NCI-H2171 treated with DMSO at 0.1 percent for 48 hours (cell line): ENCODE measurements around the gene FAF1.

ENCODE experiments used
- DNase-seq: peaks from one replicate; lab custom pipeline; 2025; lab: John Stamatoyannopoulos, UW

FAF1 gene

GRCh38 chr1:50701706-50702317, 258.3 kb downstream of the FAF1 start:
- peak; percentile 55 for DNase-seq

- DNase-seq: no peak
Measured at GRCh38 chr1:50700621-50701020, 259.4 kb downstream of the FAF1 start.

DNA sequence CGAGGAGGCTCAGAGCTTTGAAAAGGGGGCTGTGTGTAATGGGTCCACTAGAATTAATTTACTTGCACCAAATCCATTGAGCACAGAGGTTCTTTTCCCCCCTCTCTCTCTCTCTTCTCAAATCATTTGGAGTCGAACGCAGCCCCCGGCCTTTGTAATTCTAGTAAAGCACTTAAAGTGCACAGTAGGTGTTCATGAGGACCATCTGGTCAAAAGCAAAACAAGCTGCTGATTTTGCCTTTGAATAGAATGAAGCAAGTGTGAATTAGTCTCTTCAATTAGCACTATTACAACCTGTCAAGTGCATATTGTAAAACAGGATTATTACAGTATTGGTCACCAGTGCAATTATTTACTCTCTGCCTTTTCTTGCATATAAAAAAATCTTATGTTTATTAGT, 259.9 kb downstream of the FAF1 start:
- DNase-seq: peak; percentile 91

DNA sequence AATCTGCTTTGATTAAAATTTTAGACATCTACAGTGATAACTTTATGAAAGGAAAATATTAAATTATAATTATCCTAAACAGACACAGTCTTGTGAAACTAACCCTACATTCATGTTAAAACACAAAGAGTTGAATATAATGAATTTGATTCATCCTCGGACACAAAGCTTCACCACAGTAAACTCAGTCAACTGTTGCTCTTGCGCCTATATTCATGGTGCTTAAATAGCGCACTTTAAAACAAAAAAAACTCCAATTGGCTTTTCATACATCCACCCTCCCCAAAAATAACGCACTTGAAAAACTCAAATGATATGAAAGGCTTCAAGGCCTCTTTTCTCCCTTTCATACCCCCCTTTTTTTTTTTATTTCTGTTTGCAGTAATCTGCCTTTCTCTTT, 260.3 kb downstream of the FAF1 start:
- DNase-seq: no peak

- no peak for DNase-seq
Measured at GRCh38 chr1:50697440-50698421, 262.3 kb downstream of the FAF1 start.

GRCh38 chr1:50693829-50694228, 266.2 kb downstream of the FAF1 start:
- DNase-seq: no peak

DNA sequence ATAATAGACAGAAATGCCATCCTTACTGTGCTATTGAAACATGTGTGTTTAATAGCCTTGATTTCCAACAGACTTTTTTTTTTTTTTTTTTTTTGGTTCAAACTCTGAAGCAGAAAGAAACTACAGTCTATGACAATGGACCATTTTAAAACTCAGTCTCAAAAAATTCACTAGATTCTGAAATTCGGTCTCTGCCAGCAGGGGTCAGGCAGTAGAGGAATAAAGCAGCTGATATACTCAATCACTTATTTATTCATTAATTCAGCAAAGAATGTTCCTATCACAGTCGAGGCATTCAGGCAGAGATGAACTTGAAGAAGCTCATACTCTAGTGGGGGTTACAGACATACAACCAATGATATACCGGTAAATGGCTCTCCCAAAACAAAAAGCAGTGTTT, 275.9 kb downstream of the FAF1 start:
- DNase-seq: no peak

DNA sequence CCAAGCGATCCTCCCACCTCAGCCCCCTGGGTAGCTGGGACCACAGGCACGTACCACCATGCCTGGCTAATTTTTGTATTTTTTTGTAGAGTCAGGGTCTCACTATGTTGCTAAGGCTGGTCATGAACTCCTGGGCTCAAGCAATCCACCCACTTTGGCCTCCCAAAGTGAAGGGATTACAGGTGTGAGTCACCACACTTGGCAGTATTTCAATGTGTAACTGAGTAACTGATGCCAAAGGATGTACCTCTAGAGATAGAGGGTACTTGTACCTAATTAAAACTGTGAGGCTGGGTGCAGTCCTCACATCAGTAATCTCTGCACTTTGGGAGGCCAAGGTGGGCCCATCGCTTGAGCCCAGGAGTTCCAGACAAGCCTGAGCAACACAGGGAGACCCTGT, 278.1 kb downstream of the FAF1 start:
- no peak for DNase-seq

- DNase-seq: no peak
Measured at GRCh38 chr1:50667710-50668356, 292.2 kb downstream of the FAF1 start.

- DNase-seq: no peak
Measured at GRCh38 chr1:50667272-50667671, 292.8 kb downstream of the FAF1 start.

GRCh38 chr1:50666849-50667248, 293.2 kb downstream of the FAF1 start:
- DNase-seq: no peak

- DNase-seq: no peak
Measured at GRCh38 chr1:50665413-50665812, 294.7 kb downstream of the FAF1 start.

DNA sequence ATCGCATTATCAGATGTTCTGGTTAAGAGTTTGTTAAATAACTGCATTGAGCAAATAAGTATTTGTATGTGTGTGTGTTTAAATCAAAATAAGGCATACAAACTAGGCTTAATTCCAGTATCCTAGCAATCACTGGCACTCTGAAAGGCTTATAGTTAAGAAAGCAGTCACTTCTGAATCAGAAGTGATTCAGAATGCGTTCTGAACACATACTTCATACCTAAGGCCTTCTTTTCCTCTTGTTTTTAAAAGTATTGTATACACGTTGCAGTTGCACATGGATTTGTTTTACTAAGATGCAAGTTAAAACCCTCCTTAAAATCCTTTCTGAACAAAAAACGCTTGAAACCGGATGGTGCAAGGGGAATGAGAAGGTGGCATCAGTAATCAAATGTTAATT, 298.4 kb downstream of the FAF1 start:
- no peak for DNase-seq

GRCh38 chr1:50659107-50659662, 300.9 kb downstream of the FAF1 start:
- DNase-seq: no peak

DNA sequence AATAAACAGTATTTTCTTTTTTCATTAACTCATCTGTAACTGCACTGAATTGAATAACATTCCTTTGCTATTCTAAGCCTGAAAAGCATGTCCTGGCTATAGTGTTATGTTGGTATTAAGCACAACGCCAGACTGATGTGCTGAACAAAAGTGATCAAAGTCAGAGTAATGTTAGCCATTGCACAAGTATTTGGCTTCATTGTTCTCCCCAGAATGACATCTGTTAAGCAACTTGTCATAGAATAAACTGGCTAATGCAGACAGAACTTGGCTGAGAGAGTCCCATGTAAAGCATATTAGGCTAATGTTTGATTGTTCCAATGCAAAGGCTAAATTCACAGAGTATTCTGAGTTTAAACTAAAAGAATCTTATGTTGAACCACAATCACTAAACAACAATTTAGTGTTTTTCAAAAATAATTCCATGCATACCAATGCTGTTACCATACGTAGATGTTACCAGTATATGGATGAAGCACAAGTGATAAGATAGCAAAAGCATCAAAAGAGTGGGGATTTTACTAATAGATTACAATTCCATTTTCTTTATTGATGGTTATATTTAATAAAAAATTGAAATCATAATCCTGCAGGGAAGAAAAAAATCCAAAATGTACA, 301.5 kb downstream of the FAF1 start:
- DNase-seq: no peak

- DNase-seq: no peak
Measured at GRCh38 chr1:50656931-50657330, 303.1 kb downstream of the FAF1 start.

DNA sequence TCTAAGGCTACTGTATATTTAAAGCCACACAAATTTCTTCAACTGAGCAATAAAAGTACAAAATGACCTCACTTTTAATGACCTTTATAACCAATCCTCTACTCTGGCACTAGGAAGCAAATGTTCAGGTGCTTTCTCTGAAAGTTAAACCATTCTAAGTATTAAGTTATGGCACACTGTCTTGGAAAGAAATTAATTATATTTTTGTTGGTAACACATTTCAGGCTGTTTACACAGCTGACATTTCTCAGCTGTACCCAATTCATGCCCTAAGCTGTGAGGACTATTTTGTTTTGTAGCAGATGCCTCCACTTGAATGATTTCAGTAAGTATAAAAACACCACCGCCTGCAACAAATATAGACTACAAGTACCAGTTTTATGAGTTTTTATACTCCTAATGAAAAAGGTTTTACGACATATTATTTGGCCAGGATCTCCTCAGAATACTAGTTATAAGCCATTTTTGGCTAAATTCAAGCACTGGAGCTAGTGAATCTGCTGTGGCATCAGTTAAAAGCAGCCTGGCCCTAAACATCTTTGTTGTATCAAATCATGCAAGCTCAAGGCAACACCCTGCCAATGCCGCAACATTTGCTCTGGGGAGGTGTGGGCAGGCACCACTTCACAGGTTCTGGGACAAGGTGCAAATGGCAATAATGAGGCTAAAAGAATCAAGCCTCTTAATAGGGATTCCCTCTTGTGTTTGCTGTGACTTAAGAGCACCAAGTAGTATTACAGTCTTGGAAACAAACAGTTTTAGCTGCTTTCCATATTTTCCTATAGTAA, 308.4 kb downstream of the FAF1 start:
- DNase-seq: peak; percentile 24

DNA sequence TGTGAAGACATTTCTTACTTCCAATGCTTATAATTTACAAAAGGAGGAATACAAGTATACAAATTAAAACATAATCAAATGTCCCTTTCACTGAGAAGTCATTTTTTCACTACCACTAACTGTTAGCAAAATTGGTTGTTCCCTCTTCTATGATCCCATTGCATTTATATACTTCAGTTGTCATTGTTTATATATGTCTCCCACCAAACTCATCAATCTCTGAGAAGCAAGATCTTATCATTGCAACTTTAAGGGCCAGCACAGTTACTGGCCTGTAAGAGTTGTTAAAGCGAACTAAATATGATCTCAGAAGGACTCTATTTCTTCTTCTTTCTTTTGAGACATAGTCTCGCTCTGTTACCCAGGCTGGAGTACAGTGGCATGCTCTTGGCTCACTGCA, 313.5 kb downstream of the FAF1 start:
- no peak for DNase-seq

GRCh38 chr1:50645139-50645538, 314.9 kb downstream of the FAF1 start:
- DNase-seq: no peak

GRCh38 chr1:50644447-50645105, 315.5 kb downstream of the FAF1 start:
- no peak for DNase-seq

- DNase-seq: no peak
Measured at GRCh38 chr1:50637460-50637859, 322.6 kb downstream of the FAF1 start.
